SKM-1 treated with dmso at 0.1 percent for 144 hours (cell line): ENCODE measurements around the gene LAMA5.

ENCODE experiments used
- DNase-seq: peaks from one replicate; lab custom pipeline; 2025; ENCODE audit not compliant: unreplicated experiment; lab: John Stamatoyannopoulos, UW

Gene LAMA5

DNA sequence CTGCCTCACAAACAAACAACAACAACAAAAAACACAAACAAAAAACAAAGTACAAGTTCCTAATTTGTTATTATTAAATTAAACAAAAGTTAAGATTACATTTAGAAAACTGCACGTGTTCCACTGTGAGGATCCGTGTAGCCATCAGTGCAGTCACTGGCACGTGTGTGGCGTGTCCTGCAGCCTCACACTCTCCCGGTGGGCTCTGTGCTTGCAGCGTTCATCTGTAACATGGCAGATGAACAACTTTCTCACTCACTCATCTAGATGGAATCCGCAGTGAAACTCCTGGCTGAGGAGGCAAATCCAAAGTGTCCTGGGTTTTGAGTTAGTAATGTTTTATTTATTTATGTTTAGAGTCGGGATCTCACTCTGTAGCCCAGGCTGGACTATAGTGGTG, 77.2 kb downstream of the LAMA5 start:
- DNase-seq: no peak

DNA sequence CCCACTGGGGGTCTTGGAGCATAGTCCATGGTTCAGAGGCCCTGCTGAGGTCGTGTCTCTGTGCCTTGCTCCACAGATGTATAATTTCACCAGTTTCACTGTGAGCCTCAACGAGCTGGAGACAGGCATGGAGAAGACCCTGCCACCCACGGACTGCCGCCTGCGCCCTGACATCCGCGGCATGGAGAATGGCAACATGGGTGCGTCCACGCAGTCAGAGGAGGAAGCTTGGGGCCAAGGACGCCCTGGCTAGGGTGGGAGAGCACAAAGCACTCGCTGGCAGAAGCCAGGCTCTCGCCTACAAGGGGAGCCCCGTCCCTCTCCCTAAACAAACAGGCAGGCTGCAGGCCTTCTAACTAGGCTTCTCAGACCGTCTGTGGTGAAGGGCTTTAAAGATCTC, 78.0 kb downstream of the LAMA5 start:
- no peak for DNase-seq

DNA sequence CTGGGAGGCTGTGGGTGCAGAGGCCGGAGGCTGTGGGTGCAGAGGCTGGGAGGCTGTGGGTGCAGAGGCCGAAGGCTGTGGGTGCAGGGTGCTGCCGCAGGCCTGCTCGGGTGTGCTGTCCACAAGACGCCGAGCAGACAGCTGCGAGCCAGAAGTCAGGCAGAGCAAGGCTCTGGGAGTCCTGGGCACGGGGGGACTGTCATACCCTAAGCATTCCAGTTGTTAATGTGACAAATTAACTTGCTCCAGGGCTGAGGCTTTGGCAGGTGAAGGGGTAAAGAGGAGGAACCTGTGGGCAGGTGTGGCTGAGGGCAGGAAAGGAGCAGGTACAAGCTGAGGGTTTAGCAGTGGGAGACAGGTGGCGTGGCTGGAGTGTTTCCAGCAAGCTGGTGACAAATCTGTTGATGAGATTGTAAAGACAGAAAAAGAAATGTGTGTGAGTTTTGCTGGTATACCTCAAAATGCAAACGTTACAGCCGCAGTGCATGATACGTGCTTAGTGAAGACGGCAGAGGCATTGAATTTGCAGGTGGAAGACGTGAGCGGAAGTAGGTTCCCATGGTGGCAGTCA, 78.5 kb downstream of the LAMA5 start:
- DNase-seq: no peak

DNA sequence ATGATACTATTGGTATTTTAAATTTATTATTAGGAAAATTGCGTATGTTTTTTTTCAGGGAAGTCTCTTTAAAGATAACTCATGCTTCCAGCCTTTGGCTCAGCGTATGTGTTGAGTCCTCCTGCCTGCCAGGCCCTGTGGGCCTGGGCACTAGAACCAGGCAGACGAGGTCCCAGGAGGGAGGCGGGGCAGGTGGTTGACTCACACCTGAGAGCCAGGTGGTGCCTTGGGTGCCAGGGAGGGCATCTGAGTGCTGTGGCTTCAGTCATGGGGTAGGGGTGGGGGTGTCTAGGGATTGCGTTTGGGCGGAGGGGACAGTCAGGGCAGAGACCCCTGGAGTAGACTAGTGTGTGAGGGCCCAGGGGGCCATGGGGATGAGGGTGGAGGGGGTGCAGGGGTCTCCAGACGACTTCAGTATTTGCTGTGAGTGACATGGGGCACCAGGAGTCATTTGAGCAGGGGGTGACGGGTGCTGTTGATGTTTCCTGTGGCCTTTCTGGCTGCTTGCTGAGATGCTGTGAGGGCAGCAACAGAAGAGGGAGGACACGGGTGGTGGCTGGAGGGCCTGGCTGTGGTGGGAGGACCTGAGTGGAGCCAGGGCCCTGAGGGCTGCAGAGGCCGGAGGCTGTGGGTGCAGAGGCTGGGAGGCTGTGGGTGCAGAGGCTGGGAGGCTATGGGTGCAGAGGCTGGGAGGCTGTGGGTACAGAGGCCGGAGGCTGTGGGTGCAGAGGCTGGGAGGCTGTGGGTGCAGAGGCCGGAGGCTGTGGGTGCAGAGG, 79.2 kb downstream of the LAMA5 start:
- no peak for DNase-seq

DNA sequence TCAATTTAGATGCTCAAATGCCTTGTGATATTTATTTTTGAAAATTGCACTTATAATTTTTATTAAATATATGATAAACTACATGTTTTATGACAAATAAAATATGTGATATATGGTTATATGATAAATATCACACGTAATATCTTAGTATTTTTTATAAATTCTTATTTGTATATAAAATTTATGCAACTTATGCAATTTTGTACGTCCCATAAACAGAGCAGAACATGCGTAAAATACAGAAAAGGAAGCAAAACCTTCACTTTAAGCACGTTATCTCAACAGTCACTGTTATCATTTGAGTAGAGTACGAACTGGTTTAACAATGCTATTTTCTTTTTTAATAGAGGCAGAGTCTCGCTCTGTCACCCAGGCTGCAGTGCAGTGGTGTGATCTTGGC, 80.0 kb downstream of the LAMA5 start:
- no peak for DNase-seq

DNA sequence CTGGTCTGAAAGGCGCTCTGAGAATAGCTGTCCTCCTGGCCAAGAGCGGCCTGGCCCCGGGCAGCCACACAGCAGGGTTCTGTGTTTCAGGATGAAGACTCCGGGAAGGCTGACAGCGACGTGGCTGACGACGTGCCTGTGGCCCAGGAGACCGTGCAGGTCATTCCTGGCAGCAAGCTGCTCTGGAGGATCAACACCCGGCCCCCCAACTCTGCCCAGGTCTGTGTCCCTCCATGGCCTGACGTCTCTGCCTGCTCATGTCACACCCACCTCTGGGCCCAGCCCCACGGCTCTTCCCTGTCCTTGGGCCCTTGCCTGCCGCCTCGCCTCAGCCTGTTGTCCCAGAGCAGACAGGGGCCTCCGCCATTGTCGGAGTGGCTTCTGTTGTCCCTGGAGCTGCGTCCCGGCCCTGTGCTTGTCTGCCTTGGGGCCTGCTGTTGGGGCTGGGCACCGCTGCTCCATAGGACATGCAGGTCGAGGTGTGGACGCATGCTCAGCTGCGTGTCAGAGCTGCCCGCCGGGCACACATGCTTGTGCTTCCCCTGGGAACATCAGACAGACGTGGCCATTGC, 80.5 kb downstream of the LAMA5 start:
- no peak for DNase-seq

DNA sequence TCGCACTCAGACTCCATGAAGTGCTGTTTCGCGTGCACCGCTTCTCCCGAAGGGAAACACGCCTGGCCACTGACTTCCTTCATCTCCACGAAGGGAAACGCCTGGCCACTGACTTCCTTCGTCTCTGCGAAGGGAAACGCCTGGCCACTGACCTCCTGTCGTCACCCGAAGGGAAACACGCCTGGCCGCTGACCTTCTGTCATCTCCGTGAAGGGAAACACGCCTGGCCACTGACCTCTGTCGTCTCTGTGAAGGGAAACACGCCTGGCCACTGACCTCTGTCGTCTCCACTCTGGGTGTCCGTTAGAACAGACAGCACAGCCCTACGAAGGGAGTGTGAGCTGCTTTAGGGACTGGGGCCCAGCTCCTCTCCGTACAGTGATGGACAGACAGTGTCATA, 81.4 kb downstream of the LAMA5 start:
- DNase-seq: no peak

DNA sequence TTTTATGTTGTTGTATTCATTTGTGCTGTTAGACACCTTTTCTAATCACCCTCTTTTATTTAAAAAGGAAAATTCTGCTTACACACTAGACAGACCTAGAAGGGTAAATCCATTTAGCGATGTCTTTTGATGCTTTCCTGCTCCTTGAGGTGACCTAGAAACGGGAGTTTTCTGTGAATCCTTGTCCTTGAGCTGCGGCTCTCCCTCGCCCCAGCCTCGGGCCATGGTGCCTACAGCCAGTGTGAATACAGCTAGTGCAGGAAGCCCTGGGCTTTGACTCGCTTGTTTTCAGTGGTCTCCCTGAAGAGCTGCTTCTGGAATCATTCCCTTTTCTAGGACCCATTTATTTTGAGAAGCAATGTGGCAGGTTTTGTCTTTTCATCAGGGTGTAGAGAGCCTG, 82.0 kb downstream of the LAMA5 start:
- DNase-seq: no peak

DNA sequence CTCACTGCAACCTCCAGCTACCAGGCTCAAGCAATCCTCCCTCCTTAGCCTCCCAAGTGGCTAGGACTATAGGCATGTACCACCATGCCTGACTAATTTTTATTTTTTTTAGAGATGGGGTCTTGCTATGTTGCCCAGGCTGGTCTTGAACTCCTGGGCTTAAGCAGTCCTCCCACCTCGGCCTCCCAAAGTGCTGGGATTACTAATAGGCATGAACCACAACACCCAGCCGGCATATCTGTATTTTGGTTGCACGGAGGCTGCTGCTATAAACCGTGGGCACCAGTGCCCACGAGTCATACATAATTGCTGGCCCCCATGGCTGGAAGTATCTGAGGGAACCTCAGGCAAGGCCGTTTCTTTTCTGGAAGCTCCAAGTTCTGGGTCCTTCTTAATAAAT, 82.7 kb downstream of the LAMA5 start:
- no peak for DNase-seq

DNA sequence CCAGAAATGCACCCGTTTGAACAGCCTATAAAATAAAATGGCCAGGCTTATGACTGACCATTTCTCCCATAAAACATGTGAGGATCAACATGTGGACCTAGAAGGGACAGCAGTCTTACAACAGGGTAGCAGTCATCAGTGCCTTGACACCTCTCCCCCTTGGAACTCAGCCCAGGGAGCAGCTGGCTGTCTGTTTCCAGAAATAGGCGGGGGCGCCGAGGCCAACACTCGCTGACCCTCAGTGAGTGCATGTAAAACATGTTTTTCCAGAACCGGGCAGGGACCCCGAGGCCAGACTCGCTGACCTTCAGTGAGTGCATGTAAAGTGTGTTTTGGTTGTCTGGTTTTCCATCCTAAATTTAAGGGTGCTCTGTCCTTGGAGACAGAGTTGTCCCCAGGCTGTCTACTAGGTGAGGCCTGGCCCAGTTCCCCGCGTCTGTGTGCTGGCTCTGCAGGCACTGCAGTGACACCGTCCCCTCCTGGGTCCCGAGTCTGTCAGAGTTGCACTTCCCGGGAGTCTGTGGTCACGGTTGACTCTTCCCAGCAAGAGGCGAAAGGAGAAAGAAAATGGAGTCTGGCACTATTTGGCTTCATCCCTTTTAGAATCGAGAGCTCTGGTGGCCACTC, 84.1 kb downstream of the LAMA5 start:
- DNase-seq: no peak

DNA sequence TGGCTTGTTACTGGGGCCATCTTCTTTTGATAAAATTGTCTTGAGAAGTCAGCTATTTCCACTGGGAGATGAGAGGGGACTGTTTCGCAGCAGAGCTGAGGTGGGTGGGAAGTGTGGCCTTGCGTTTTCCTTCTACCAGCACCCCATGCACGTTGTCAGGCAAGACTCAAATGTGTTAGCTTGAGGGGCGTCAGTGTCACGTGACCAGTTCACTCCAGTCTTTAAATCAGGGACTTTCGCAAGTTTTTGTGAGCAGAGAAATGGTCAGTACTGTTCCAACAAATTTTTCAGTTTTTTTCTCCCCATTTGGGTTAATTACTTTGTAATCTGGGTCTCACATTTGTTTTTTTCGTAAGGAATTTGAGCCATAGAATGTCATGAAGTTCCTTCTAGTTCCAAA, 85.0 kb downstream of the LAMA5 start:
- DNase-seq: no peak

DNA sequence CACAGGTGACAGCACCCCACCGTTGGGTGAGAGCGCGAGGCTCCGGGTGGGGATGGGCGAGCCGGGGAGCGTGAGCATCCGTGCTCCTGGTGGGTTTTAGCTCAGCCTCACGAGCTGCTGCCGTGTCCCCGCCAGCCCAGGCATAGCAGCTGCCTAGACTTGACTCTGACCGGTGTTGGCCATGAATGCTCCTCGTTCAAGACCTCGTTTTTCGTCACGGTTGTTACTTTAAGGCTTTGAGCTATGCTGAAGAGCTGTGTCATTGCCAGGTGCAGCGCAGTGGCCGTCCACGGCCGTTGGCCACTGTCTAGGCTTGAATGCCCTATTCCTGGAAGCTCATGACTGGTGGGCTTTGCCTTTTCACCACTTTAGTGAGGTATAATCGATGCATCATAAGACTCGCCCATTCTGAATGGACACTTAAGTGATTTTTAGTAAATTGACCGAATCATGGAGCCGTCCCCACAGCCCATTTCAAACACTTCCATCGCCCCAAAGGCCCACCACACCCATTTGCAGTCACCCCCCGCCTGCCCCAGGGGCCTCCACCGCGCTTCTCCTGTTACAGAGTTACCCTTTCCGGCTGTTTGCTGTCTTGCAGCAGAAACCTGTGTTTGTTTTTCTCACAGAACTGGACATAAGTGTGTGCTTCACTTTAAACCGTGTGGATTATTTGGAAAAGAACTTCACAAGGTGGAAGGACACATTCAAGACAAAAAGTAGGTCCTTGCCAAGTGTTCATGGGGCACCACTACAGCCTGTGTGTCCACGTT, 85.8 kb downstream of the LAMA5 start:
- no peak for DNase-seq

DNA sequence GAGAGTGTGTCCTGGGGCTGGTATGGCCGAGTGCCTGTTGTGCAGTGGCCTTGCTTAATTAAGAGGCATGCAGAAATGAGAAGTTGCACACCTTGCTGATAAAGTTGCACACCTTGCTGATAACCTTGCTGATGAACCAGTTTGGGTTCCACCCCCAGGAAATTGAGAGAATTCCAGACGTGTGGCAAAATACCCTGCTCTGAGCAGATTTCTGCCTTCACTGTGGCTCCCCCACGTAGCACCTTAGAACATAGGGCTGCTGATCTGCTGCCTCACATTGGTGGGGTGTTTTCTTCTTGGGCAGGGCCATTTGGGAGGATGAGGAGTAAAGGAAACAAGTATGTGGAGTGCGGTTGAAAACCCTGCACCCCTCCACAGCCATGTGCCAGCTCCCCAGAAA, 86.8 kb downstream of the LAMA5 start:
- DNase-seq: no peak

DNA sequence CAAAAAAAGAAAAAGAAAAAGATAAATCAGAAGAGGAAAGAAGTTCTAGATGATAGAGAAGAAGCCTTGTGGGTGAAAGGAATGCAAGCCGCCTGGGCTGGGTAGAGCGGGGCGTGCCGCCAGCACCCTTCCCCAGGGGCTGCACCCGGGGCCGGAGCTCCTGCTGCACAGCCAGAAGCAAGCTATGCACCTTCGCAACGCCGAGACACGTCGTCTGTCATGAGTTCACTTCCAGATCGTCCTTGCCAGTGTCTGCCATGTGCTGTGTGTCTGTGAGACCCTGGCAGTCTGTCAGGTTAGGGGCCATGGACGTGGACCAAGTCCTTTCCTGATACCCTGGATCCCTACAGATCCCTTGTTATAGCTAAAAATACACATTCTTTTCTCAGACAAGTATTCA, 89.9 kb downstream of the LAMA5 start:
- no peak for DNase-seq

DNA sequence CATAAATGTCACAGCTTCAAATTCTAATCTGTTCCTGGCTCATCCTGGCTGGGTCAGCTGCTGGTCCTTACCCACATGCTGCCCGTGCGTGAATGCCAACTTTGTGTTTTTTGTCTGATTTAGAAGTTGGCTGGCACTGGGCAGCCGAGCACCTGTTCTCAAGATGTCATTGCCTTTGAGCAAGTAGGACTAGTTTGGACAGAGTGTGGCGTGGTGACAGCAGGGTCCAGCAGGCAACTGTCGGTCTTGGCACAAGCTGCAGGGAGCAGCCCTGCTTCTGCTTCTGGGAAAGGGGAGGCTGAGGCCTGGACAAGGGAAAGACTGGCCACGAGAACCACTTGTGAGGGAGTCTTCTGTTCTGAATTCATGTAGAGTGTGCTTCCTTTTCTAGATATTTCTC, 90.7 kb downstream of the LAMA5 start:
- DNase-seq: no peak

DNA sequence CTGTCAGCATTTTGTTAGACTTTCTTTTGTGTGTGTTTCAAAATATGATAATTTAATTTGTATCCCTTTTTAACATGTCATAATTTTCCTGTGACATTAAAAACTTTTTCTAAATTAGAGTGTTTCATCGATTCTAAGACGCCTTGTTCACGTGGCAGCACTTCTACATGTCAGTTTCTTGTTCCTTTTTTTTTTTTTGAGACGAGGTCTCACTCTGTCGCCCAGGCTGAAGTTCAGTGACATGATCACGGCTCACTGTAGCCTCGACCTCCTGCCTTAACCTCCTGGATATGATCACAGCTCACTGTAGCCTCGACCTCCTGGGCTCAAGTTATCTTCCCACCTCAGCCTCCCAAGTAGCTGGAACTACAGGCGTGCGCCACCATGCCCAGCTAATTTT, 91.9 kb downstream of the LAMA5 start:
- DNase-seq: no peak

DNA sequence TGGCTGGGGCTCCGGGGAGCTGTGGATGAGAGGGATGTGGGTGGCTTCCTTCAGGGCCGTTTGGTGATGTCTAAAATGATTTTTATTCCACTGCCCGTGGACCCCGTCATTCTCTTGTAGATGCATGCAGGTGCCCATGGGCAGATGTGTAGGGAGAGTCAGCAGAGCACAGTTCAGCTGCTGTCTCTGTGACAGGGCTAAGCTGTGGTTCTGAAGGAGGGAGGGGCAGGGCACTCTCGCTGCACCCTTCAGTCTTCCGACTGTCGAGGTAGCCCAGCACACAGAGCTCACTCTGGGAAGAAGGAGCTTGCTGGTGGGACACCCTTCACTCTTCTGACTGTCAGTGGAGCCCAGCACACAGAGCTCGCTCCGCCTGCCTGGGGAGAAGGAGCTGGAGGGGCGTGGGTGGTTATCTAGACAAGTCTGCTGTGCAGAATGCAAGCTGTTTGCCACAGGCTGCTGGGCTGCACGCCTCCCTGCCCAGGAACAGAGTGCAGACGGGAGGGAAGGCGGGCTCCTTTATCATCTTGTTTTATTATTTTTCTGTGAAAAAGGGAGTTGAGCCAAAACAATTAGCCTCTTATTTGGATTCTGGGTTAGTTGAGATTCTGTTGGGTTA, 92.7 kb downstream of the LAMA5 start:
- DNase-seq: no peak

DNA sequence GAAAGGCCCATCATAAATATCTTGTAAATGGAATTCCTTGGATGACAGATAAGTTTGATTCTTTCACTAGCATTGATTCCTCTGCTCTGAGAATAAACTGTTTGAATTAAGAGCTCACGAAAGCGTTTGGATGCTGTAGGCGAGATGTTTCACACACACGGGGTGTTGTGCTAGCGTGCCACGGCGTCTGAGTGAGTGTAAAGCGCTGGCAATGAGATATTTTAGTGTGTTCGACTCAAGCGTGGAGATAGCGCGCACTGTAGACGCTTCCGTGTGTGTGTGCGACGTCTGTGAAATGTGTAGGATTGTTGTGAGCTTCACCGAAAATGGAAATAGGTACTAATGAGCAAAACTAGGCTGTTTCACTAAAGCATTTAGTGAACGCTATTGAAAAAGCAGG, 93.7 kb downstream of the LAMA5 start:
- DNase-seq: no peak

DNA sequence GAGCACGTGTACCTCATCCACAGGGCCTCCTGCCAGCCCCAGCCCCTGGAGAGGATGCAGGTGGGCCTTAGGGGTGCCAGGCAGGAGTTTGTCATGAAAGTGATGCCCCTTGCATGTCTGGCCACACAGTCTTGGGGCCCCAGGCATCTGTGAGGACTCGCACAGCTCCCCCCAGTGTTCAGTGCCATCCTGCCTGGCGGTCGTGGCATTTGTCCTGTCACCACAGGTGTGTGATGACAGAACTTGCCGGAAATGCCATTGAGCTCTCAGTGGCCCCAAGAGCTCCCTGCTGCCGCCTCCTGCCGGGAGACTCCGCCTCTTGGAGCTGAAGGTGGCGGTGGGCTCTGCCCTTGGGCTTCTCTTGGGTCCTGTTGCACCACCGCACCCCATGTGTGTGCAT, 94.9 kb downstream of the LAMA5 start:
- DNase-seq: no peak

DNA sequence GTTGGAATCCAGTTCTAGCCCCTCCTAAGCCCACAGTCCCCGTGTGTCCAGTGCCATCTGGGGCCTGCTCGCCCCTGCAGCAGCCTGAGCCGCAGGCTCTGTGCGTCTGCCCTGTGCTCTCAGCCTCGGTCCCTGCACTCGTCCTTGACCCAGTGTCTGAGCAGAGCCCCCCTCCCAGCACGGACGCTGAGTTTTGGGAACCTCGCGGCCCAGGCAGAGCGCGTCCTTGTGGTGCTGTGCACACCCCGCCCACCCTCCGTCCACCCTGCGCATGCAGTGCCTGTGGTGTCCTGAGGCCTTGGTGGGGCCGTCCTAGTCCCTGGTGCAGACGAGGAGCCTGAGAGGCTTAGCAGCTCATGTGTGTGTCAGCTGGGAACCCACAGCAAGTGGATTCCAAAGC, 97.2 kb downstream of the LAMA5 start:
- DNase-seq: no peak

DNA sequence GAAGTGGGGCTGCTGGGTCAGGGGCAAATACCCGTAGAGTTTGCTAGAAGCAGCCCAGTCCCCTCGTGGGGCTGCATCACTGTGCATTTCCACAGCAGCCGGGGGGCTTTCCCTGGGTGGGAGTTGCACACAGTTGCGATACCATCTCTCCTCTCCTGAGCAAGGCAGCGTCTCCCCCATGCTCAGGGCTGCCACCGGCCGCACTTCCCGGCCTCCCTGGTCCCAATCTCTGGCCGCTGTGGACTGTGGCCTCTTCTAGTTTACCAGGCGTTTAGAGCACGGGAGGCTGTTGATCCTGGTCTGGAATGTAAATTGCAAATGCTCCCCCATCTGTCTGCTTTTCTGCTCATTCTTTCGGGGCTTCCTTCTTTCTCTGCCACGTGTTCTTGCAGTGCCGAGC, 97.7 kb downstream of the LAMA5 start:
- no peak for DNase-seq
